WTC11 (cell line): Measurements from ENCODE around the gene MPIG6B. TPM values are rescaled to one million over a fixed set of nuclear protein-coding genes. Genes with fewer than 3 reads are reported as not detected.

Experiments used
- CREB1 ChIP-seq: sonication (generic); formaldehyde crosslinking; IDR thresholded peaks from 2 replicates; pipeline ENCODE4 v1.8.0; 2023; ENCODE audit warnings: mild to moderate bottlenecking, missing genetic modification reagents
- E2F1 ChIP-seq: sonication (generic); formaldehyde crosslinking; IDR thresholded peaks from 2 replicates; pipeline ENCODE4 v1.8.0; 2022; ENCODE audit warnings: mild to moderate bottlenecking, missing genetic modification reagents
- ESRRA ChIP-seq: sonication (generic); formaldehyde crosslinking; IDR thresholded peaks from 2 replicates; pipeline ENCODE4 v1.8.1; 2022; ENCODE audit warnings: mild to moderate bottlenecking, missing genetic modification reagents, borderline replicate concordance
- ETV6 ChIP-seq: sonication (generic); formaldehyde crosslinking; IDR thresholded peaks from 2 replicates; pipeline ENCODE4 v1.8.1; 2022; ENCODE audit warnings: mild to moderate bottlenecking, missing genetic modification reagents
- FOXK1 ChIP-seq: sonication (generic); formaldehyde crosslinking; IDR thresholded peaks from 2 replicates; pipeline ENCODE4 v1.8.0; 2022; ENCODE audit warnings: mild to moderate bottlenecking, moderate library complexity, missing genetic modification reagents
- FOXP4 ChIP-seq: sonication (generic); formaldehyde crosslinking; IDR thresholded peaks from 2 replicates; pipeline ENCODE4 v1.8.0; 2022; ENCODE audit warnings: mild to moderate bottlenecking, missing genetic modification reagents
- GRHL2 ChIP-seq: fragments of 250-450 bp; sonication (Bioruptor Pico); IDR thresholded peaks from 2 replicates; pipeline ENCODE4 v1.8.0; 2022; ENCODE audit warnings: mild to moderate bottlenecking, moderate library complexity; ENCODE audit not compliant: insufficient replicate concordance, severe bottlenecking
- HMGA2 ChIP-seq: fragments of 250-450 bp; sonication (Bioruptor Pico); IDR thresholded peaks from 2 replicates; pipeline ENCODE4 v1.4.0; 2021; ENCODE audit warnings: mild to moderate bottlenecking, moderate library complexity
- IRF1 ChIP-seq: sonication (generic); formaldehyde crosslinking; IDR thresholded peaks from 2 replicates; pipeline ENCODE4 v1.8.0; 2023; ENCODE audit warnings: missing genetic modification reagents
- NR3C1 ChIP-seq: sonication (generic); formaldehyde crosslinking; conservative IDR thresholded peaks from 2 replicates; pipeline ENCODE4 v1.8.1; 2023; ENCODE audit warnings: low read depth, mild to moderate bottlenecking, missing genetic modification reagents
- RELA ChIP-seq: sonication (generic); formaldehyde crosslinking; IDR thresholded peaks from 2 replicates; pipeline ENCODE4 v1.8.1; 2022; ENCODE audit warnings: missing genetic modification reagents, mild to moderate bottlenecking, borderline replicate concordance
- SOX15 ChIP-seq: fragments of 250-450 bp; sonication (Bioruptor Pico); IDR thresholded peaks from 2 replicates; pipeline ENCODE4 v1.9.0; 2021; ENCODE audit warnings: mild to moderate bottlenecking
- ZNF232 ChIP-seq: sonication (generic); formaldehyde crosslinking; IDR thresholded peaks from 2 replicates; pipeline ENCODE4 v1.8.0; 2022; ENCODE audit warnings: mild to moderate bottlenecking, missing genetic modification reagents
- ZNF416 ChIP-seq: fragments of 250-450 bp; sonication (Bioruptor Pico); IDR thresholded peaks from 2 replicates; pipeline ENCODE4 v1.9.0; 2021; ENCODE audit warnings: mild to moderate bottlenecking, inconsistent platforms
- ZNF423 ChIP-seq: fragments of 250-450 bp; sonication (Bioruptor Pico); IDR thresholded peaks from 2 replicates; pipeline ENCODE4 v2.1.2; 2022; ENCODE audit warnings: mild to moderate bottlenecking, moderate library complexity
- ZNF532 ChIP-seq: fragments of 250-450 bp; sonication (Bioruptor Pico); IDR thresholded peaks from 2 replicates; pipeline ENCODE4 v1.9.0; 2021; ENCODE audit warnings: mild to moderate bottlenecking, borderline replicate concordance
- total RNA-seq: library from RNA; stranded (reverse); gene quantifications from 3 replicates; pipeline ENCODE4 v1.2.3, GENCODE V29; 2021
- TF ChIP-seq, protein P1 (sequence below): sonication (generic); formaldehyde crosslinking; conservative IDR thresholded peaks from 2 replicates; pipeline ENCODE4 v1.8.1; 2023; ENCODE audit warnings: mild to moderate bottlenecking, low read depth, missing genetic modification reagents, moderate library complexity
- TF ChIP-seq, protein P2 (sequence below): sonication (generic); formaldehyde crosslinking; IDR thresholded peaks from 2 replicates; pipeline ENCODE4 v1.8.1; 2022; ENCODE audit warnings: missing genetic modification reagents, borderline replicate concordance
- TF ChIP-seq, protein P3 (sequence below): sonication (generic); formaldehyde crosslinking; IDR thresholded peaks from 2 replicates; pipeline ENCODE4 v1.8.1; 2023; ENCODE audit warnings: mild to moderate bottlenecking, missing genetic modification reagents, borderline replicate concordance
- TF ChIP-seq, protein P4 (sequence below): sonication (generic); formaldehyde crosslinking; IDR thresholded peaks from 2 replicates; pipeline ENCODE4 v1.8.0; 2022; ENCODE audit warnings: mild to moderate bottlenecking, missing genetic modification reagents
- TF ChIP-seq, protein P5 (sequence below): sonication (generic); formaldehyde crosslinking; conservative IDR thresholded peaks from 2 replicates; pipeline ENCODE4 v1.8.1; 2022; ENCODE audit warnings: mild to moderate bottlenecking, missing genetic modification reagents

MPIG6B gene
- total RNA-seq, 1 experiment from 2014 or later: 0.09 TPM

- TF ChIP-seq RELA (CRISPR knock-in tag): peak; percentile 59; the same call in 1 of the 2 replicates
- TF ChIP-seq, protein P1, sequence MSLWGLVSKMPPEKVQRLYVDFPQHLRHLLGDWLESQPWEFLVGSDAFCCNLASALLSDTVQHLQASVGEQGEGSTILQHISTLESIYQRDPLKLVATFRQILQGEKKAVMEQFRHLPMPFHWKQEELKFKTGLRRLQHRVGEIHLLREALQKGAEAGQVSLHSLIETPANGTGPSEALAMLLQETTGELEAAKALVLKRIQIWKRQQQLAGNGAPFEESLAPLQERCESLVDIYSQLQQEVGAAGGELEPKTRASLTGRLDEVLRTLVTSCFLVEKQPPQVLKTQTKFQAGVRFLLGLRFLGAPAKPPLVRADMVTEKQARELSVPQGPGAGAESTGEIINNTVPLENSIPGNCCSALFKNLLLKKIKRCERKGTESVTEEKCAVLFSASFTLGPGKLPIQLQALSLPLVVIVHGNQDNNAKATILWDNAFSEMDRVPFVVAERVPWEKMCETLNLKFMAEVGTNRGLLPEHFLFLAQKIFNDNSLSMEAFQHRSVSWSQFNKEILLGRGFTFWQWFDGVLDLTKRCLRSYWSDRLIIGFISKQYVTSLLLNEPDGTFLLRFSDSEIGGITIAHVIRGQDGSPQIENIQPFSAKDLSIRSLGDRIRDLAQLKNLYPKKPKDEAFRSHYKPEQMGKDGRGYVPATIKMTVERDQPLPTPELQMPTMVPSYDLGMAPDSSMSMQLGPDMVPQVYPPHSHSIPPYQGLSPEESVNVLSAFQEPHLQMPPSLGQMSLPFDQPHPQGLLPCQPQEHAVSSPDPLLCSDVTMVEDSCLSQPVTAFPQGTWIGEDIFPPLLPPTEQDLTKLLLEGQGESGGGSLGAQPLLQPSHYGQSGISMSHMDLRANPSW (CRISPR knock-in tag): no peak
- TF ChIP-seq E2F1 (CRISPR knock-in tag): no peak
- peak; percentile 55; the same call in 1 of the 2 replicates for TF ChIP-seq FOXK1 (CRISPR knock-in tag)
- TF ChIP-seq, protein P2, sequence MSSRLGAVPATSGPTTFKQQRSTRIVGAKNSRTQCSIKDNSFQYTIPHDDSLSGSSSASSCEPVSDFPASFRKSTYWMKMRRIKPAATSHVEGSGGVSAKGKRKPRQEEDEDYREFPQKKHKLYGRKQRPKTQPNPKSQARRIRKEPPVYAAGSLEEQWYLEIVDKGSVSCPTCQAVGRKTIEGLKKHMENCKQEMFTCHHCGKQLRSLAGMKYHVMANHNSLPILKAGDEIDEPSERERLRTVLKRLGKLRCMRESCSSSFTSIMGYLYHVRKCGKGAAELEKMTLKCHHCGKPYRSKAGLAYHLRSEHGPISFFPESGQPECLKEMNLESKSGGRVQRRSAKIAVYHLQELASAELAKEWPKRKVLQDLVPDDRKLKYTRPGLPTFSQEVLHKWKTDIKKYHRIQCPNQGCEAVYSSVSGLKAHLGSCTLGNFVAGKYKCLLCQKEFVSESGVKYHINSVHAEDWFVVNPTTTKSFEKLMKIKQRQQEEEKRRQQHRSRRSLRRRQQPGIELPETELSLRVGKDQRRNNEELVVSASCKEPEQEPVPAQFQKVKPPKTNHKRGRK (CRISPR knock-in tag): no peak
- TF ChIP-seq ZNF532 (CRISPR knock-in tag): no peak
- TF ChIP-seq IRF1: no peak
- no peak for TF ChIP-seq ZNF232 (CRISPR knock-in tag)
- TF ChIP-seq, protein P3, sequence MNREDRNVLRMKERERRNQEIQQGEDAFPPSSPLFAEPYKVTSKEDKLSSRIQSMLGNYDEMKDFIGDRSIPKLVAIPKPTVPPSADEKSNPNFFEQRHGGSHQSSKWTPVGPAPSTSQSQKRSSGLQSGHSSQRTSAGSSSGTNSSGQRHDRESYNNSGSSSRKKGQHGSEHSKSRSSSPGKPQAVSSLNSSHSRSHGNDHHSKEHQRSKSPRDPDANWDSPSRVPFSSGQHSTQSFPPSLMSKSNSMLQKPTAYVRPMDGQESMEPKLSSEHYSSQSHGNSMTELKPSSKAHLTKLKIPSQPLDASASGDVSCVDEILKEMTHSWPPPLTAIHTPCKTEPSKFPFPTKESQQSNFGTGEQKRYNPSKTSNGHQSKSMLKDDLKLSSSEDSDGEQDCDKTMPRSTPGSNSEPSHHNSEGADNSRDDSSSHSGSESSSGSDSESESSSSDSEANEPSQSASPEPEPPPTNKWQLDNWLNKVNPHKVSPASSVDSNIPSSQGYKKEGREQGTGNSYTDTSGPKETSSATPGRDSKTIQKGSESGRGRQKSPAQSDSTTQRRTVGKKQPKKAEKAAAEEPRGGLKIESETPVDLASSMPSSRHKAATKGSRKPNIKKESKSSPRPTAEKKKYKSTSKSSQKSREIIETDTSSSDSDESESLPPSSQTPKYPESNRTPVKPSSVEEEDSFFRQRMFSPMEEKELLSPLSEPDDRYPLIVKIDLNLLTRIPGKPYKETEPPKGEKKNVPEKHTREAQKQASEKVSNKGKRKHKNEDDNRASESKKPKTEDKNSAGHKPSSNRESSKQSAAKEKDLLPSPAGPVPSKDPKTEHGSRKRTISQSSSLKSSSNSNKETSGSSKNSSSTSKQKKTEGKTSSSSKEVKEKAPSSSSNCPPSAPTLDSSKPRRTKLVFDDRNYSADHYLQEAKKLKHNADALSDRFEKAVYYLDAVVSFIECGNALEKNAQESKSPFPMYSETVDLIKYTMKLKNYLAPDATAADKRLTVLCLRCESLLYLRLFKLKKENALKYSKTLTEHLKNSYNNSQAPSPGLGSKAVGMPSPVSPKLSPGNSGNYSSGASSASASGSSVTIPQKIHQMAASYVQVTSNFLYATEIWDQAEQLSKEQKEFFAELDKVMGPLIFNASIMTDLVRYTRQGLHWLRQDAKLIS (CRISPR knock-in tag): no peak
- no peak for TF ChIP-seq ETV6
- TF ChIP-seq ESRRA (CRISPR knock-in tag): 0 out of 2 replicates have a peak, but pooled peaks have one; percentile 57
- TF ChIP-seq CREB1 (CRISPR knock-in tag): no peak
- TF ChIP-seq, protein P4, sequence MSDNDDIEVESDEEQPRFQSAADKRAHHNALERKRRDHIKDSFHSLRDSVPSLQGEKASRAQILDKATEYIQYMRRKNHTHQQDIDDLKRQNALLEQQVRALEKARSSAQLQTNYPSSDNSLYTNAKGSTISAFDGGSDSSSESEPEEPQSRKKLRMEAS (CRISPR knock-in tag): no peak; the same call in 1 of the 2 replicates
- TF ChIP-seq FOXP4 (CRISPR knock-in tag): no peak
- no peak for TF ChIP-seq ZNF423
- TF ChIP-seq NR3C1 (CRISPR knock-in tag): no peak
- TF ChIP-seq HMGA2: no peak
- no peak for TF ChIP-seq GRHL2 (CRISPR knock-in tag)
- TF ChIP-seq, protein P5, sequence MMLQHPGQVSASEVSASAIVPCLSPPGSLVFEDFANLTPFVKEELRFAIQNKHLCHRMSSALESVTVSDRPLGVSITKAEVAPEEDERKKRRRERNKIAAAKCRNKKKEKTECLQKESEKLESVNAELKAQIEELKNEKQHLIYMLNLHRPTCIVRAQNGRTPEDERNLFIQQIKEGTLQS (CRISPR knock-in tag): no peak
- TF ChIP-seq SOX15: no peak
- 0 out of 2 replicates have a peak, but pooled peaks have one; percentile 14 for TF ChIP-seq ZNF416 (CRISPR knock-in tag)
Measured at GRCh38 chr6:31729979-31730630, 6.9 kb downstream of the MPIG6B start (continued).
